Panc1 (cell line): Measurements from ENCODE around the gene UBE2Q1.

Experiments
- CTCF ChIP-seq: fragments of 450-650 bp; IDR thresholded peaks from 2 replicates; pipeline ENCODE4 v1.5.1; 2017; ENCODE audit warnings: mild to moderate bottlenecking
- POLR2AphosphoS5 ChIP-seq: IDR thresholded peaks from 2 replicates; pipeline ENCODE4 v1.6.1; 2012; ENCODE audit warnings: mild to moderate bottlenecking, low read depth, low read length, moderate library complexity
- REST ChIP-seq, 2 experiments: IDR thresholded peaks; 2 replicates each; pipeline ENCODE4 v1.6.1; 2011 to 2012; ENCODE audit warnings: low read depth in 2 of 2, control low read depth in 1 of 2, low read length in 1 of 2, mild to moderate bottlenecking in 1 of 2, moderate library complexity in 1 of 2; ENCODE audit not compliant: insufficient read depth in 1 of 2
- SIN3A ChIP-seq: IDR thresholded peaks from 2 replicates; pipeline ENCODE4 v1.6.1; 2012; ENCODE audit warnings: low read depth, mild to moderate bottlenecking, low read length, moderate library complexity, borderline replicate concordance; ENCODE audit not compliant: insufficient read depth
- TCF7L2 ChIP-seq: IDR thresholded peaks from 2 replicates; pipeline ENCODE4 v1.6.1; 2011; ENCODE audit warnings: mild to moderate bottlenecking, low read depth, low read length, inconsistent platforms

GRCh38 chr1:154607106-154607608 is 48.7 kb upstream of the UBE2Q1 start:
- TF ChIP-seq CTCF = no peak
- TF ChIP-seq REST (IDR thresholded peaks at IDR 0.05; ENCODE audit: insufficient read depth in 1 of 2, low read depth in 2 of 2, low read length in 1 of 2) = no peak
- TF ChIP-seq POLR2AphosphoS5 = no peak
- TF ChIP-seq SIN3A = no peak
- TF ChIP-seq TCF7L2 = no peak
